ENCODE measurements around the gene PIKFYVE.

DNA sequence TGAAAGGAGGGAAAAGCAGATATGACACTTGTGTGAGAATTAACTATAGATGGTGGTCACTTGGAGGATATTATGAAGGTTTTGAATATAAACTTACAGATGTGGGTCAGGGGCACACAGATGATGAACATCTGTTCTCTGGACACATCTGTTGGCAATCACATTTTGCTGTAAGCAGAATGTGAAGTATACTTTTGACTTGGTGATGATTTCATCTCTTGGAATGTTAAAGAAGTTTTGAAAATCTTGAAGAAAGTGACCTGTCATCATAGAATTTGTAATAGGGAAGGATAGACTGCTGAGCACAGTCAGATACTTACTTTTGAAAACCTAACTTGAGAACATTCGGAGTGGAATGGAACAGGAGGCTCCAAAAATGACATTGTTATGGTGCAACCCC, 40.2 kb downstream of the PIKFYVE start:
- TF ChIP-seq, protein P1, sequence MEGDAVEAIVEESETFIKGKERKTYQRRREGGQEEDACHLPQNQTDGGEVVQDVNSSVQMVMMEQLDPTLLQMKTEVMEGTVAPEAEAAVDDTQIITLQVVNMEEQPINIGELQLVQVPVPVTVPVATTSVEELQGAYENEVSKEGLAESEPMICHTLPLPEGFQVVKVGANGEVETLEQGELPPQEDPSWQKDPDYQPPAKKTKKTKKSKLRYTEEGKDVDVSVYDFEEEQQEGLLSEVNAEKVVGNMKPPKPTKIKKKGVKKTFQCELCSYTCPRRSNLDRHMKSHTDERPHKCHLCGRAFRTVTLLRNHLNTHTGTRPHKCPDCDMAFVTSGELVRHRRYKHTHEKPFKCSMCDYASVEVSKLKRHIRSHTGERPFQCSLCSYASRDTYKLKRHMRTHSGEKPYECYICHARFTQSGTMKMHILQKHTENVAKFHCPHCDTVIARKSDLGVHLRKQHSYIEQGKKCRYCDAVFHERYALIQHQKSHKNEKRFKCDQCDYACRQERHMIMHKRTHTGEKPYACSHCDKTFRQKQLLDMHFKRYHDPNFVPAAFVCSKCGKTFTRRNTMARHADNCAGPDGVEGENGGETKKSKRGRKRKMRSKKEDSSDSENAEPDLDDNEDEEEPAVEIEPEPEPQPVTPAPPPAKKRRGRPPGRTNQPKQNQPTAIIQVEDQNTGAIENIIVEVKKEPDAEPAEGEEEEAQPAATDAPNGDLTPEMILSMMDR (IDR thresholded peaks at IDR 0.05) = no peak
- TF ChIP-seq POLR2A (IDR thresholded peaks at IDR 0.05) = no peak

Data from tibial nerve (tissue), 3 donors.